GM08714 (cell line): ENCODE results near the gene DNAH14.
"Not testable (repeated sequence)": the region's sequence is repeated elsewhere in the genome, so short reads cannot be mapped to it uniquely, and the experiment has no call there.

Source experiments
- H3K4me3 ChIP-seq: fragments of 200-500 bp; sonication (Bioruptor generic); 2 replicates; pipeline ENCODE4 v1.5.1; 2014; ENCODE audit warnings: mild to moderate bottlenecking, low read length, inconsistent platforms
- ZNF274 ChIP-seq: IDR thresholded peaks from 2 replicates; pipeline ENCODE4 v1.6.1; 2012; ENCODE audit warnings: mild to moderate bottlenecking, low read depth, low read length

The DNAH14 gene

DNA sequence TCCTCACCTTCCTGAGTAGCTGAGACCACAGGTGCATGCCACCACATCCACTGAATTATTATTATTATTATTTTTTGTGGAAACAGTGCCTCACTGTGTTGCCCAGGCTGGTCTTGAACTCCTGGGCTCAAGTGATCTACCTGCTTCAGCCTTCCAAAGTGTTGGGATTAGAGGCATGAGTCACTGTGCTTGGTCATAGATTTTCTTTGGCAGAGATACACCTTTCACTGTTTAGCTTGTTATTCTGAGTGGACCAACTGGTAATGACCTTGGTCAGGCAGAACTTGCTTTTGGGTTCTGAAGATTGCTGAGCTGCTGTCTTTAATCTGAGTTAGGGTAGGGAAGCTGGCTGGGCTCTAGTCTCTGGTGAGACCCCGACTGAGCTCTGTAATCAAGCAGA lies 66.8 kb downstream of the DNAH14 start:
- H3K4me3 ChIP-seq: no peak overlapping the region
- no peak for TF ChIP-seq ZNF274

DNA sequence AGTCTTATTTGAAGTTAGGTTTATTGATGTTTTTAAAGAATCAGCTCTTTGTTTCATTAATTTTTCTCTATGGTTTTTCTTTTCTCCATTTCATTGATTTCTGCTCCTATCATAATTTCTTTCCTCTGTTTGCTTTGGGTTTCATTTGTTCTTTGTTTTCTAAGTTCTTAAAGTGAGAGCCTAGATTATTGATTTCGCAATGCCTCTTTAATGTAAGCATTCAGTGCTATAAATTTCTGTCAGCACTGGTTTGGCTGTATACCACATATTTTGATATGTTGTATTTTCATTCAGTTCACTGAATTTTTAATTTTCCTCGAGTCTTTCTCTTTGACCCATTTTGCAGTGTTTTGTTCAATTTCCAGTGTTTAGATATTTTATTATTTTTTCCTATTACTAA lies 68.7 kb downstream of the DNAH14 start:
- TF ChIP-seq ZNF274: no peak
- no peak overlapping the region for H3K4me3 ChIP-seq

DNA sequence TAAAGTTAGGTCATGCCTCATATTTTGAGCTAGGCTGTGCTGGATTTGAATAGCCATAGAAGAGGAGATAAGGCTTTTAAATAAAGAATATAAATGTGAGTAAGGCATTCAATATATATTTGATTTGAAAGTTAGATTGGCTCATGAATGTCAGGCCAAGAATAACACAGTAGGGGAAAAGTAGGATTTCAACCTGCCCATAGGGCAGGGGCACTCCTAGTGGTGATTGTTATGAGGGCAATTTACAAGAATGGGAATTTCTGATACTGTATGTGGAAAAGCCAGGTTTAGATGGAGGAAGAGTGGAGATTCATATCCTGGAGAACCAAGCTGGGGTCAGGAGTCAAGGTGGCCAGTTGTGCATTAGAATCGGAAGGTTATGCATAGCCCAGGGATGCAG lies 74.9 kb downstream of the DNAH14 start:
- no peak for TF ChIP-seq ZNF274

DNA sequence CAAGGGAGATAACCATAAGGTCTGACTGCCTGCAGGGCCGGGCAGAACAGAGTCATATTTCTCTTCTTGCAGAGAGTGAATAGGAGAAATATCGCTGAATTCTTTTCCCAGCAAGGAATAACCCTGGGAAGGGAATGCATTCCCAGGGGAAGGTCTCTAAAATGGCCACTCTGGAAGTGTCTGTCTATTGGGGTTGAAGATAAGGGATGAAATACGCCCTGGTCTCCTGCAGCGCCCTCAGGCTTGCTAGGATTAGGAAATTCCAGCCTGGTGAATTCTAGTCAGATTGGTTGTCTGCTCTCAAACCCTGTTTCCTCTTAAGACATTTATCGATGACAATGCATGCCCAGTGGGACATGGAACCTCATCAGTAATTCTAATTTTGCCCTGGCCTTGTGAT lies 76.9 kb downstream of the DNAH14 start:
- H3K4me3 ChIP-seq: not testable (repeated sequence)

More for the DNA sequence above, 74.9 kb downstream of the DNAH14 start:
- H3K4me3 ChIP-seq: no peak overlapping the region

DNA sequence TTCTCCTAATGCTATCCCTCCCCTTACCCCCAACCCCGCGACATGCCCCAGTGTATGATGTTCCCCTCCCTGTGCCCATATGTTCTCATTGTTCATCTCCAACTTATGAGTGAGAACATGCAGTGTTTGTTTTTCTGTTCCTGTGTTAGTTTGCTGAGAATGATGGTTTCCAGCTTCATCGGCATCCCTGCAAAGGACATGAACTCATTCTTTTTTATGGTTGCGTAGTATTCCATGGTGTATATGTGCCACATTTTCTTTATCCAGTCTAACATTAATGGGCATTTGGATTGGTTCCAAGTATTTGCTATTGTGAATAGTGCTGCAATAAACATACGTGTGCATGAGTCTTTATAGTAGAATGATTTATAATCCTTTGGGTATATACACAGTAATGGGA lies 78.6 kb downstream of the DNAH14 start:
- H3K4me3 ChIP-seq: not testable (repeated sequence)

DNA sequence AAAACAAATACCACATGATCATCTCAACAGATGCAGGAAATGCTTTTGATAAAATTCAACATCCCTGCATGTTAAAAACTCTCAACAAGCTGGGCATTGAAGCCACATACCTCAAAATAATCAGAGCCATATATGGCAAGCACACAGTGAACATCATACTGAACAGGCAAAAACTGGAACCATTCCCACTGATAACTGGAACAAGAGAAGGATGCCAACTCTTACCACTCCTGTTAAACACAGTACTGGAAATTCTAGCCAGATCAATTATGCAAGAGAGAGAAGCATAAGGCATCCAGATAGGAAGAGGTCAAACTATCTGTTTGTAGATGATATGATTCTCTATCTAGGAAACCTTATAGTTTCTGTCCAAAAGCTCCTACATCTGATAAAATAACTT lies 91.6 kb downstream of the DNAH14 start:
- H3K4me3 ChIP-seq: no peak overlapping the region
- TF ChIP-seq ZNF274: no peak

DNA sequence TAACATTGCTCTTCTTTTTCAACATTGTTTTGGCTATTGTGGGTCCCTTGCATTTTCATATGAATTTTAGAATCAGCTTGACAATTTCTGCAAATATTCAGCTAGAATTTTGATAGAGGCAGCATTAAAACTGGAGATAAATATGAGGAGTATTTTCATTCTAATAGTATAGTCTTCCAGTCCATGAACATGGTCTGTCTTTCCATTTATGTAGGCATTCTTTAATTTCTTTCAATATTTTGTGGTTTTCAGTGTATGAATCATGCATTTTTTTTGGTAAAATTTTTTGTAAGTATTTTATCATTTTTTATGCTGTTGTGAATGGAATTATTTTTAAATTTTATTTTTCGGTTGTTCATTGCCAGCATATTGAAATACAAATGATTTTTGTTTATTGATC lies 97.2 kb downstream of the DNAH14 start:
- no peak for TF ChIP-seq ZNF274
- no peak overlapping the region for H3K4me3 ChIP-seq

DNA sequence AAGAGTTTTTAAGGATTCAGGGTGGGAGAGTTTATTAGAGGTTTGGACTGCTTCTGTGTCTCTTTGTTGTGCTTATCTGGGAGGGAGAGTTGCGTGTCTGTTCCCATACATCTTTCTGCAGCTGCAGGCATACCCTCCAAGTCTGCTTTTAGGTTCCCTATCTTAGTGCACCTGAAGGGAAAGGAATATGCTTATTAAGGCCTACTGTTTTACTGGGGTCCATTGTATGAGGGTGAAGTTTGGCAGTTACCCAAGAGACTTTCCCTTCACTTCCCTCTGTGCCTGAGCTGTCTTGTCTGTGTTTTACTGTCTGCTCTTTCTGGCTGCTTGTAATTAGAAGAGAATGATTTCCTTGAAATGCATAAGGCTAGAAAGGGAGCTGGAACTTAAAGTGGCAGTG lies 107.0 kb downstream of the DNAH14 start:
- not testable (repeated sequence) for H3K4me3 ChIP-seq

DNA sequence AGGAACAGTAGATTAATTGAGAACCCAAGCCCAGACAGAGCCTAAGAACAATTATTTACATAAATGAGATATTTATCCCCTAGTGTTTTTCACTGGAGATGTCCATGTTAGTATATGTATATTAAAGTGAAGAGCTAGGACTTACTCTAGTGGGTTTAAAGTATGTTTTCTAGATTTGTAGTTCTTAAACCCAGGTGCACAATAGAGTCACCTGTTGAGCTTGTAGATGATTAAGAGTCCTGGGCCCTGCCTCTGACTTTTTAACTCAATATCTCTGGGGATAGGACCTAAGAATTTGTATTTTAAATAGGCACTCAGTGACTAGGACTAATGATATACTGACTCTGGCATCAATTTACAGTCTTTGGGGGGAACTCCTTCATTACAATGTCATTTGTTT lies 112.8 kb downstream of the DNAH14 start:
- no peak overlapping the region for H3K4me3 ChIP-seq
- TF ChIP-seq ZNF274: no peak

DNA sequence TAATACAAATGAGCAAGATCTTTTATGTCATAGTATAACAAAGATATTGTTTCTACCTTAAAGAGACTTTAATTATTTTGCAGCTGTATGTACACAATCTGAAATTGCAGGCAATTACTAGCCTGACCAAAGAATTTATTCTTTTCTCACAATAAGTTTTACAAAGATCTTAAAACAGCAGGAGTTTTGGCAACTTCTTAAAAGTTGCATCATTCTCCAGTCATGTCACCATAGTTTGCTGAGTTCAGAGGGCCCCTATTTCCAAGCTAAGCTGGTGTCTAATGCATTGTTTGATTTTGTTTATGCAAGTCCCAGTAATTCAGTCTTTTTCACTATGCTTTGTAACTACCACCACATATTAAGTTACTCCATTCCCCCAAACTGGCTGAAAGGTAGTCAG lies 114.8 kb downstream of the DNAH14 start:
- H3K4me3 ChIP-seq: no peak overlapping the region
- TF ChIP-seq ZNF274: no peak

DNA sequence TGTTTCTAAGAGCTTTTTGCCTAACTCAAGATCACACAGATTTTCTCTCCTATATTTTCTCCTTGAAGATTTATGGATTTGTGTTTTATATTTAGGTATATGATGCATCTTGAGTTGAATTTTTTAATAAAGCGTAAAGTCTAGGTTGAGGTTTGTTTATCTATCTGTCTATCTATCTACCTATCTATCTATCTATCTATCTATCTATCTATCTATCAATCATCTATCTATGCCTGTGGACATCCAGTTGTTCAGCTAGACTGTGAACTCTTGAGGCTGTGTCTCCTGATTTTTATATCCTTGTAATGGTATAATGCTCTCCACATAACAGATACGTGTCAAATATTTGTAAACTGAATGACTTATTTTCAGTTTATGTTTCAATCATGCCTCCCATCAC lies 120.1 kb downstream of the DNAH14 start:
- no peak for TF ChIP-seq ZNF274
- no peak overlapping the region for H3K4me3 ChIP-seq

DNA sequence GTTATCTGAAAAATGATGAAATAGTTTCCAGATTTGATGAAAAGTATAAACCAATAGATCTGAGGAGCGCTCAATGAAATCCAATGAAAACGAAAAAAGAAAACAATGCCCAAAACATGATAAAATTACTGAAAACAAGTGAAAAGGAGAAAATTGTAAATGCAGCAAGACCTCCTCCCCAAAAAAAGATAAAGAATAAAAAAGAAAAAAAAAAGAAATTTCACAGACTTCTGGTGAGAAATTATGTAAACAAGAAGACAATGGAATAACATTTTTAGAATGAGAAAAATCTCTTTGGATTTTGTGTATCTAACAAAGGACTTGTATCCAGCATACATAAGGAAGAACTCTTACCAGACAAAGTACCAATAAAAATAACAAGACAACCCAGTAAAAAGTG lies 134.2 kb downstream of the DNAH14 start:
- no peak overlapping the region for H3K4me3 ChIP-seq
- TF ChIP-seq ZNF274: no peak

DNA sequence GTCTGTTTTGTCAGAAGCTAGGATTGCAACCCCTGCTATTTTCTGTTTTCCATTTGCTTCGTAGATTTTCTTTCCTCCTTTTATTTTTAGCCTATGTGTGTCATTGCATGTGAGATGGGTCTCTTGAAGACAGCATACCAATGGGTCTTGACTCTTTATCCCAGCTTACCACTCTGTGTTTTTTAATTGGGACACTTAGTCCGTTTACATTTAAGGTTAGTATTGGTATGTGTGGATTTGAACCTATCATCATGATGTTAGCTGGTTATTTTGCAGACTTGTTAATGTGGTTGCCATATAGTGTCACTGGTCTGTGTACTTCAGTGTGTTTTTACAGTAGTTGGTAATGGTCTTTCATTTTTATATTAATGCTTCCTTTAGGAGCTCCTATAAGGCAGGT lies 141.5 kb downstream of the DNAH14 start:
- H3K4me3 ChIP-seq: no peak overlapping the region
- TF ChIP-seq ZNF274: no peak

DNA sequence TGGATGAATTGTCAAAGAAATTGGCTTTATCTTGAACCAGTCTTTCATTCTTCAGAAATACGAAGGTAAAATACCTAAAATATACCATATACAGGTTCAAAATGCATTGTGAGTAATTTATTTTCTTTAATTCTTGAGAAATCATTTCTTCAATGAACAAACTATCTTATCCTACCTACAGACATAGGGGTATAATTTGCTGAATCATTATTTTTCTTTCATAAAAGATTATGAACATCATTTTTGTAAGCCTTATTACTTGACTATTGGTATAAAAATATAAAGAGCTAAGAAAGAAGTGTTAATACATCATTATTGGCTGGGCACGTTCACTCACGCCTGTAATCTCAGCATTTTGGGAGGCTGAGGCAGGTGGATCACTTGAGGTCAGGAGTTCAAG lies 167.7 kb downstream of the DNAH14 start:
- no peak for TF ChIP-seq ZNF274
- no peak overlapping the region for H3K4me3 ChIP-seq

DNA sequence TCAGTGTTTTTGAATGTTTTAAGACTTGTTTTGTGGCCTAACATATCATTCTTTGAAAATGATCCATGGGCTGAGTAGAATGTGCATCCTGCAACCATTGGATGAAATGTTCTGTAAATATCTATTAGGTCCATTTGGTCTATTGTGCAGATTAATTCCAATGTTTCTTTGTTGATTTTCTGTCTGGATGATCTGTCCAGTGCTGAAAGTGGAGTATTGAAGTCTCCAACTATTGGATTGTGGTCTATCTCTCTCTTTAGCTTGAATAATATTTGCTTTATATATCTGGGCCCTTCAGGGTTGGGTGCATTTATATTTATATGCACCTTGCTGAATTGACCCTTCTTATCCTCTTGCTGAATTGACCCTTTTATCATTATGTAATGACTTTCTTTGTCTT lies 181.5 kb downstream of the DNAH14 start:
- TF ChIP-seq ZNF274: no peak
- H3K4me3 ChIP-seq: no peak overlapping the region

DNA sequence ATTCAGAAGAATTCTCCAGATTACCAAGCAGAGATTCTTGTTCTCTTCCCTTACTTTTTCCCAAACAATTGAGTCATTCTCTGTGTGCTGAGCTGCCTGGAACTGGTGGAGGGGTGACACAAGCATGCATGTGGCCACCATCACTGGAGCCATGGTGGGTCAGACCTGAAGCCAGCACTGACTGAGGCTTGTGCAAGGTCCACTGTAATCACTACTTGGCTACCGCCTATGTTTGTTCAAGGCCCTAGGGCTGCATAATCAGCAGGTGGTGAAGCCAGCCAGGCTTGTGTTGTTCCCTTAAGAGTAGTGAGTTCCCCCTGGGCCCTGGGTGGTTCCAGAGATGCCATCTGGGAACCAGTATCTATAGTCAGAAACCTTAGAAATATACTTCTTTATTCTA lies 183.8 kb downstream of the DNAH14 start:
- no peak for TF ChIP-seq ZNF274
- H3K4me3 ChIP-seq: no peak overlapping the region
